ENCODE measurements around the gene STRIP1. TPM values are rescaled to one million over a fixed set of nuclear protein-coding genes. Genes with fewer than 3 reads are reported as not detected.

Gene STRIP1
- 10 to 100 TPM; 17.7 to 30.4 (median 19.6) TPM for polyA plus RNA-seq

GRCh38 chr1:110034451-110035235 is at the start of gene STRIP1:
Gene STRIP1 (plus strand): TSS chr1:110034624. CDS start chr1:110034638, 14 bp downstream.
- Mint-ChIP-seq H3K9me3 (no peaks in the 10 kb centered on the region), H3K36me3 (peaks cover 4 to 15% (median 5%) of the 10 kb centered on the region in 3 donors), H3K27me3 (ENCODE audit: low read depth in 3 of 3) (peaks cover 0 to 6% (median 0%) of the 10 kb centered on the region in 3 donors), H3K4me1 (peaks cover 48 to 71% of the 10 kb centered on the region in 2 donors), H3K4me3 (peak within 1 kb of the TSS; percentile 93 to 98 (median 96)), H3K27ac (peak within 1 kb of the TSS; percentile 88 to 95 (median 92))
- DNase-seq = peak; percentile 91 to 94 (median 93)

- Mint-ChIP-seq H3K27ac (peak overlapping the region; percentile 79 to 99 (median 96)), H3K4me3 (peak overlapping the region; percentile 91 to 98 (median 97)), H3K4me1 (peaks cover 32 to 37% of the 10 kb centered on the region in 2 donors), H3K36me3 (no peaks in the 10 kb centered on the region), H3K9me3 (no peaks in the 10 kb centered on the region), H3K27me3 (ENCODE audit: low read depth in 3 of 3) (peaks cover 3 to 12% (median 6%) of the 10 kb centered on the region in 3 donors)
- no peak for DNase-seq
These were observed 49.0 kb upstream of the STRIP1 start for GRCh38 chr1:109985247-109986053.

GRCh38 chr1:109986054-109986444 is 48.4 kb upstream of the STRIP1 start:
- Mint-ChIP-seq H3K4me3 (peak overlapping the region; percentile 91 to 98 (median 97)), H3K9me3 (no peaks in the 10 kb centered on the region), H3K27me3 (ENCODE audit: low read depth in 3 of 3) (peaks cover 3 to 12% (median 6%) of the 10 kb centered on the region in 3 donors), H3K27ac (peak overlapping the region; percentile 79 to 99 (median 96)), H3K4me1 (peaks cover 32 to 42% of the 10 kb centered on the region in 2 donors), H3K36me3 (no peaks in the 10 kb centered on the region)
- no peak for DNase-seq

GRCh38 chr1:109988349-109988914 is 46.0 kb upstream of the STRIP1 start:
- no peak overlapping the region for H3K27ac Mint-ChIP-seq
- H3K4me1 Mint-ChIP-seq = peaks cover 33 to 52% of the 10 kb centered on the region in 2 donors
- H3K27me3 Mint-ChIP-seq (ENCODE audit: low read depth in 3 of 3) = peaks cover 3 to 9% (median 6%) of the 10 kb centered on the region in 3 donors
- no peak for DNase-seq
- no peak overlapping the region for H3K4me3 Mint-ChIP-seq
- no peaks in the 10 kb centered on the region for H3K9me3 Mint-ChIP-seq
- H3K36me3 Mint-ChIP-seq = no peaks in the 10 kb centered on the region

GRCh38 chr1:109989506-109990301 is 44.7 kb upstream of the STRIP1 start:
- no peak overlapping the region for H3K4me3 Mint-ChIP-seq

GRCh38 chr1:109990302-109990653 is 44.1 kb upstream of the STRIP1 start:
- Mint-ChIP-seq H3K36me3 (no peaks in the 10 kb centered on the region), H3K9me3 (no peaks in the 10 kb centered on the region), H3K27ac (no peak overlapping the region), H3K4me1 (peaks cover 28 to 56% of the 10 kb centered on the region in 2 donors), H3K4me3 (no peak overlapping the region), H3K27me3 (ENCODE audit: low read depth in 3 of 3) (peaks cover 2% of the 10 kb centered on the region in 3 donors)
- DNase-seq = no peak

More at GRCh38 chr1:109989506-109990301, 44.7 kb upstream of the STRIP1 start:
- no peaks in the 10 kb centered on the region for H3K9me3 Mint-ChIP-seq
- no peaks in the 10 kb centered on the region for H3K36me3 Mint-ChIP-seq
- no peak overlapping the region for H3K27ac Mint-ChIP-seq
- H3K4me1 Mint-ChIP-seq = peaks cover 30 to 58% of the 10 kb centered on the region in 2 donors
- no peak for DNase-seq
- H3K27me3 Mint-ChIP-seq (ENCODE audit: low read depth in 3 of 3) = peaks cover 2 to 5% (median 3%) of the 10 kb centered on the region in 3 donors

GRCh38 chr1:109991400-109991925 is 43.0 kb upstream of the STRIP1 start:
- H3K27me3 Mint-ChIP-seq (ENCODE audit: low read depth in 3 of 3) = no peaks in the 10 kb centered on the region
- H3K36me3 Mint-ChIP-seq = no peaks in the 10 kb centered on the region
- H3K27ac Mint-ChIP-seq = no peak overlapping the region
- DNase-seq = no peak
- H3K9me3 Mint-ChIP-seq = no peaks in the 10 kb centered on the region
- no peak overlapping the region for H3K4me3 Mint-ChIP-seq
- peaks cover 16 to 44% of the 10 kb centered on the region in 2 donors for H3K4me1 Mint-ChIP-seq

GRCh38 chr1:109993885-109994284 is 40.5 kb upstream of the STRIP1 start:
- Mint-ChIP-seq H3K27me3 (ENCODE audit: low read depth in 3 of 3) (no peaks in the 10 kb centered on the region), H3K36me3 (no peaks in the 10 kb centered on the region), H3K27ac (peak overlapping the region in 1 of 6 donors; percentile 37), H3K4me1 (peaks cover 3 to 30% of the 10 kb centered on the region in 2 donors), H3K4me3 (no peak overlapping the region), H3K9me3 (no peaks in the 10 kb centered on the region)
- DNase-seq = no peak

GRCh38 chr1:109994654-109995053 is 39.8 kb upstream of the STRIP1 start:
- Mint-ChIP-seq H3K4me3 (no peak overlapping the region), H3K36me3 (no peaks in the 10 kb centered on the region)
- DNase-seq = no peak

GRCh38 chr1:109995536-109995935 is 38.9 kb upstream of the STRIP1 start:
- no peaks in the 10 kb centered on the region for H3K9me3 Mint-ChIP-seq
- no peak overlapping the region for H3K4me3 Mint-ChIP-seq
- no peaks in the 10 kb centered on the region for H3K36me3 Mint-ChIP-seq
- H3K27me3 Mint-ChIP-seq (ENCODE audit: low read depth in 3 of 3) = no peaks in the 10 kb centered on the region
- H3K27ac Mint-ChIP-seq = no peak overlapping the region
- H3K4me1 Mint-ChIP-seq = peaks cover 2 to 21% of the 10 kb centered on the region in 2 donors
- DNase-seq = no peak

More at GRCh38 chr1:109994654-109995053, 39.8 kb upstream of the STRIP1 start:
- peaks cover 3 to 27% of the 10 kb centered on the region in 2 donors for H3K4me1 Mint-ChIP-seq
- no peaks in the 10 kb centered on the region for H3K27me3 Mint-ChIP-seq (ENCODE audit: low read depth in 3 of 3)
- no peaks in the 10 kb centered on the region for H3K9me3 Mint-ChIP-seq
- H3K27ac Mint-ChIP-seq = no peak overlapping the region

GRCh38 chr1:109996476-109996875 is 37.9 kb upstream of the STRIP1 start:
- H3K9me3 Mint-ChIP-seq = no peaks in the 10 kb centered on the region
- peaks cover 2 to 12% of the 10 kb centered on the region in 2 donors for H3K4me1 Mint-ChIP-seq
- no peak overlapping the region for H3K27ac Mint-ChIP-seq
- no peak for DNase-seq
- no peaks in the 10 kb centered on the region for H3K36me3 Mint-ChIP-seq
- no peak overlapping the region for H3K4me3 Mint-ChIP-seq
- no peaks in the 10 kb centered on the region for H3K27me3 Mint-ChIP-seq (ENCODE audit: low read depth in 3 of 3)

GRCh38 chr1:109997204-109997866 is 37.1 kb upstream of the STRIP1 start:
- Mint-ChIP-seq H3K27me3 (ENCODE audit: low read depth in 3 of 3) (no peaks in the 10 kb centered on the region), H3K27ac (no peak overlapping the region), H3K9me3 (no peaks in the 10 kb centered on the region), H3K4me3 (no peak overlapping the region), H3K4me1 (peaks cover 2 to 7% of the 10 kb centered on the region in 2 donors), H3K36me3 (no peaks in the 10 kb centered on the region)
- DNase-seq = no peak
